H1 (cell line): Measurements from ENCODE around the gene SLC25A34. TPM values are rescaled to one million over a fixed set of nuclear protein-coding genes. Genes with fewer than 3 reads are reported as not detected.

ENCODE experiments used
- CTCF ChIA-PET: fragments of 300-600 bp; sonication (Branson Sonifier 250); formaldehyde crosslinking; loops from one replicate; lab custom pipeline; 2021; ENCODE audit not compliant: partially characterized antibody; lab: Charles Lee
- POLR2A ChIA-PET: fragments of 300-600 bp; sonication (Branson Sonifier 250); formaldehyde crosslinking; loops from one replicate; lab custom pipeline; 2021; ENCODE audit warnings: inconsistent platforms; ENCODE audit not compliant: partially characterized antibody; lab: Charles Lee
- DNase-seq, 2 experiments: peaks; one replicate each; pipeline versions ENCODE4 v3.0.0 to v3.0.0-alpha.2; 2010 to 2022; ENCODE audit warnings: low spot score in 2 of 2, low read depth in 1 of 2, mixed read lengths in 1 of 2
- FAIRE-seq: peaks from 2 replicates; lab custom pipeline; 2011; peaks lifted over from hg19 to GRCh38; lab: Jason Lieb, UNC
- H2AFZ ChIP-seq: 2 replicates; pipeline ENCODE4 v1.8.1; 2012; ENCODE audit warnings: low read length, inconsistent platforms
- H2AK5ac ChIP-seq: 2 replicates; pipeline ENCODE4 v1.6.1; 2013; ENCODE audit warnings: low read depth, low read length
- H2BK120ac ChIP-seq: replicated peaks from 2 replicates; pipeline ENCODE3; 2013; ENCODE audit warnings: low read depth, low read length, inconsistent platforms
- H2BK12ac ChIP-seq: 2 replicates; pipeline ENCODE4 v1.6.1; 2013; ENCODE audit warnings: low read depth, low read length
- H2BK15ac ChIP-seq: 2 replicates; pipeline ENCODE4 v1.6.1; 2013; ENCODE audit warnings: low read length
- H2BK20ac ChIP-seq: 2 replicates; pipeline ENCODE4 v1.6.1; 2013; ENCODE audit warnings: low read length
- H2BK5ac ChIP-seq: 2 replicates; pipeline ENCODE4 v1.6.1; 2013; ENCODE audit warnings: low read depth, low read length
- H3K14ac ChIP-seq: 2 replicates; pipeline ENCODE4 v1.6.1; 2013; ENCODE audit warnings: inconsistent platforms; ENCODE audit not compliant: insufficient read length
- H3K18ac ChIP-seq: 2 replicates; pipeline ENCODE4 v1.6.1; 2013; ENCODE audit warnings: low read length; ENCODE audit errors: extremely low read depth
- H3K23ac ChIP-seq: 2 replicates; pipeline ENCODE4 v1.6.1; 2013; ENCODE audit warnings: inconsistent platforms; ENCODE audit not compliant: insufficient read length
- H3K23me2 ChIP-seq: 2 replicates; pipeline ENCODE4 v1.6.1; 2013; ENCODE audit warnings: low read depth, low read length
- H3K27ac ChIP-seq: 2 replicates; pipeline ENCODE4 v1.6.1; 2011; ENCODE audit warnings: low read depth, low read length, inconsistent platforms
- H3K27me3 ChIP-seq, 4 experiments: replicated peaks in 1 of 4; 1 replicate in 1 of 4; 2 replicates in 3 of 4; pipeline versions ENCODE4 v1.6.1 to v1.8.1; 2011 to 2013; ENCODE audit warnings: low read length in 3 of 4, mild to moderate bottlenecking in 3 of 4, inconsistent platforms in 2 of 4, mixed read lengths in 2 of 4, moderate library complexity in 1 of 4; ENCODE audit not compliant: control insufficient read depth in 3 of 4, insufficient read depth in 3 of 4; ENCODE audit errors: extremely low read depth in 1 of 4
- H3K36me3 ChIP-seq, 4 experiments: 2 replicates each; pipeline versions ENCODE4 v1.6.1 to v1.8.1; 2011 to 2013; ENCODE audit warnings: mild to moderate bottlenecking in 4 of 4, low read length in 3 of 4, moderate library complexity in 2 of 4, control low read depth in 1 of 4, inconsistent platforms in 1 of 4; ENCODE audit not compliant: insufficient read depth in 4 of 4, control insufficient read depth in 2 of 4
- H3K4ac ChIP-seq: replicated peaks from 2 replicates; pipeline ENCODE3; 2013; ENCODE audit warnings: low read length, low read depth, mixed read lengths, inconsistent platforms; ENCODE audit not compliant: insufficient read length
- H3K4me1 ChIP-seq, 4 experiments: replicated peaks in 1 of 4; 1 replicate in 1 of 4; 2 replicates in 3 of 4; pipeline versions ENCODE4 v1.6.1 to v1.8.1; 2011 to 2013; ENCODE audit warnings: low read length in 3 of 4, inconsistent platforms in 2 of 4, mixed read lengths in 1 of 4; ENCODE audit not compliant: insufficient read depth in 4 of 4, control insufficient read depth in 3 of 4
- H3K4me2 ChIP-seq, 2 experiments: 2 replicates each; pipeline versions ENCODE4 v1.6.1 to v1.8.1; 2011 to 2013; ENCODE audit warnings: low read depth in 2 of 2, low read length in 2 of 2, control low read depth in 1 of 2, inconsistent platforms in 1 of 2, mild to moderate bottlenecking in 1 of 2; ENCODE audit not compliant: insufficient read depth in 1 of 2
- H3K4me3 ChIP-seq, 4 experiments: fragments of 200-600, 300-600 bp in 1 of 4; sonication (generic), shearing (Covaris generic), sonication (Bioruptor Twin) in 1 of 4; 2 replicates each; pipeline versions ENCODE4 v1.5.1 to v1.8.1; 2011 to 2016; ENCODE audit warnings: low read length in 4 of 4, low read depth in 3 of 4, control low read depth in 2 of 4, inconsistent platforms in 2 of 4, mild to moderate bottlenecking in 2 of 4, mixed read lengths in 1 of 4, moderate library complexity in 1 of 4; ENCODE audit not compliant: insufficient read depth in 2 of 4; ENCODE audit errors: extremely low read depth in 1 of 4
- H3K56ac ChIP-seq: replicated peaks from 2 replicates; pipeline ENCODE3; 2013; ENCODE audit warnings: low read depth, mild to moderate bottlenecking, mixed read lengths, low read length, inconsistent platforms; ENCODE audit not compliant: insufficient read length
- H3K79me1 ChIP-seq: 2 replicates; pipeline ENCODE4 v1.6.1; 2013; ENCODE audit warnings: low read depth, low read length, control low read depth
- H3K79me2 ChIP-seq, 2 experiments: 2 replicates each; pipeline versions ENCODE4 v1.6.1 to v1.8.1; 2012 to 2013; ENCODE audit warnings: low read length in 2 of 2, mild to moderate bottlenecking in 2 of 2, inconsistent platforms in 1 of 2; ENCODE audit not compliant: insufficient read depth in 2 of 2, control insufficient read depth in 1 of 2
- H3K9ac ChIP-seq, 4 experiments: replicated peaks in 1 of 4; 1 replicate in 1 of 4; 2 replicates in 3 of 4; pipeline versions ENCODE4 v1.6.1 to v1.8.1; 2011 to 2013; ENCODE audit warnings: low read depth in 3 of 4, low read length in 3 of 4, control low read depth in 2 of 4, mild to moderate bottlenecking in 2 of 4, moderate library complexity in 2 of 4, inconsistent platforms in 1 of 4; ENCODE audit errors: extremely low read depth in 1 of 4
- H3K9me3 ChIP-seq, 2 experiments: 2 replicates each; pipeline versions ENCODE4 v1.6.1 to v1.8.1; 2012 to 2013; ENCODE audit warnings: mild to moderate bottlenecking in 2 of 2, moderate library complexity in 2 of 2, control low read depth in 1 of 2, inconsistent platforms in 1 of 2, low read depth in 1 of 2, low read length in 1 of 2, mixed read lengths in 1 of 2; ENCODE audit not compliant: insufficient read depth in 2 of 2
- H4K20me1 ChIP-seq, 2 experiments: replicated peaks in 1 of 2; 2 replicates each; pipeline versions ENCODE3 to v1.8.1; 2011 to 2013; ENCODE audit warnings: inconsistent platforms in 2 of 2, low read length in 2 of 2, mild to moderate bottlenecking in 1 of 2; ENCODE audit not compliant: insufficient read depth in 2 of 2, control insufficient read depth in 1 of 2
- H4K5ac ChIP-seq: 2 replicates; pipeline ENCODE4 v1.6.1; 2013; ENCODE audit warnings: low read length, low read depth, mixed read lengths, inconsistent platforms; ENCODE audit not compliant: insufficient read length
- H4K8ac ChIP-seq: 2 replicates; pipeline ENCODE4 v1.8.0; 2013; ENCODE audit warnings: mild to moderate bottlenecking, moderate library complexity, low read length, inconsistent platforms; ENCODE audit not compliant: insufficient read depth; ENCODE audit errors: extremely low read depth
- H4K91ac ChIP-seq: replicated peaks from 2 replicates; pipeline ENCODE3; 2013; ENCODE audit warnings: low read length, mixed read lengths, inconsistent platforms; ENCODE audit not compliant: insufficient read length
- EP300 ChIP-seq, 2 experiments: IDR thresholded peaks; 1 replicate in 1 of 2; 2 replicates in 1 of 2; pipeline ENCODE4 v1.6.1; 2011 to 2012; ENCODE audit warnings: low read depth in 2 of 2, low read length in 2 of 2, mild to moderate bottlenecking in 2 of 2, borderline replicate concordance in 1 of 2, inconsistent platforms in 1 of 2, moderate library complexity in 1 of 2
- KDM1A ChIP-seq: fragments of 200-600, 300-600 bp; sonication (generic); IDR thresholded peaks from 2 replicates; pipeline ENCODE4 v1.7.1; 2016; ENCODE audit warnings: mild to moderate bottlenecking, low read length, borderline replicate concordance
- SP1 ChIP-seq: IDR thresholded peaks from 2 replicates; pipeline ENCODE4 v1.6.1; 2011; ENCODE audit warnings: low read depth, low read length
- TBP ChIP-seq: IDR thresholded peaks from 2 replicates; pipeline ENCODE4 v1.6.1; 2011; ENCODE audit warnings: low read depth, low read length, improper control_type of control experiment
- WGBS, 2 experiments: shearing (Covaris generic) in 1 of 2; methylation state at CpG; one replicate each; pipeline versions ENCODE4 v1.1.6 to v1.1.7; 2013 to 2015; ENCODE audit warnings: low lambda C conversion rate in 2 of 2, mixed read lengths in 2 of 2, inconsistent platforms in 1 of 2, low coverage in 1 of 2, missing lambda C conversion rate in 1 of 2; ENCODE audit not compliant: insufficient replicate concordance in 2 of 2, insufficient coverage in 1 of 2, insufficient read length in 1 of 2; ENCODE audit errors: extremely low coverage in 1 of 2, missing lambda C conversion rate in 1 of 2; 5-methylcytosine and 5-hydroxymethylcytosine counted together
- polyA plus RNA-seq, 7 experiments: library from polyadenylated mRNA; depleted of rRNA in 3 of 7; stranded (reverse) in 5 of 7; unstranded in 2 of 7; fragments of >200 nt in 5 of 7; fragments of 200-250 nt in 2 of 7; gene quantifications; 1 replicate in 5 of 7; 2 replicates in 1 of 7; 4 replicates in 1 of 7; pipeline versions ENCODE4 v1.2.1 to v1.2.3, GENCODE V29; 2011 to 2013; ENCODE audit warnings: missing spikeins in 2 of 7, mixed read lengths in 2 of 7
- total RNA-seq: library from RNA; stranded (reverse); fragmentation: NEBNext Ultra II Directional; extraction: Animal tissue kit (Norgen Biotek cat#: 25700); gene quantifications from 2 replicates; pipeline ENCODE4 v1.2.1, GENCODE V29; 2021
- TF ChIP-seq, protein P1 (sequence below): IDR thresholded peaks from 2 replicates; pipeline ENCODE4 v1.6.1; 2011; ENCODE audit warnings: low read length, improper control_type of control experiment

SLC25A34 gene
- total and polyA plus RNA-seq, 2 of the 8 experiments (the other 6 are each of a cell fraction or from before 2014, with no cell fraction given), result 0.48 to 0.62 TPM

DNA sequence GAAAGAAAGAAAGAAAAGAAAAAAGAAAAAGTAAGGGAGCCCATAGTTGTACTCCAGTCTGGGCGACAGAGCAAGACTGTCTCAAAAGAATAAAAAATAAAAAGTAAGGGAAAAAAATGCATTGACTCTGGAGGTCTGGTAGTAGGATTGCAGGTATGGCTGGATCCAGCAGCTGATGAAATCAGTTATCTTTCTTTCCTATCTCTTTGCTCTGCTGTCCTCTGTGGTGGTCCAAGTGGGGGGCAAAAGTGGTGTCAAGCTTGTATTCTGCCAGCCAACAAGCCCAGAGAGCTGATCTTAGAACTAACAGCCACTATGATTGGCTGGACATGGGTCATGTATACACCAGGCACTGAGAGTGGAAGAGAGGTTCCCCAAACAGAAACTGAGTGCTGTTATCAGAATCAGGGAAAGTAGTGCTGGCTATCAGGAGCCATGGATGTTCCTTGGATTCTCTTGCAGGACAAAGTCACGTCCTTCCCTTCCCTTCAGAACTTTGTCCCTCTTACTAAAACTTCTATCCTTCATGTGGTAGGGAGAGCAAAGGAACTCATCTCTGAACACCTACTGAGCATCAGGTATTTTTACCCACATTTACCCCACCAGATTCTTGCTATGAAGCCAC, 19.1 kb downstream of the SLC25A34 start:
- Histone ChIP-seq H3K4me3 (no peak overlapping the region), H3K79me1 (peaks cover 3% of the 10 kb centered on the region; the same call in 1 of the 2 replicates), H3K4me1 (peaks cover 14 to 30% (median 23%) of the 10 kb centered on the region in 4 experiments), H2AFZ (no peak overlapping the region), H4K5ac (no peak overlapping the region), H3K27ac (no peak overlapping the region), H3K56ac (no peak overlapping the region), H4K91ac (no peak overlapping the region), H3K23ac (no peak overlapping the region), H3K4ac (no peak overlapping the region), H2BK20ac (0 out of 2 replicates have a peak overlapping the region, but pooled peaks have one; percentile 48), H2BK5ac (no peak overlapping the region), H3K18ac (no peak overlapping the region), H3K4me2 (no peak overlapping the region), H3K79me2 (peaks cover 0 to 13% of the 10 kb centered on the region in 2 experiments; a peak in 1 of 4 replicates), H2AK5ac (no peak overlapping the region), H2BK120ac (no peak overlapping the region), H2BK15ac (peak overlapping the region; percentile 83; the same call in 1 of the 2 replicates), H3K9me3 (no peaks in the 10 kb centered on the region), H4K8ac (no peak overlapping the region), H3K9ac (no peak overlapping the region), H2BK12ac (0 out of 2 replicates have a peak overlapping the region, but pooled peaks have one; percentile 52), H3K14ac (no peak overlapping the region), H3K36me3 (no peaks in the 10 kb centered on the region), H3K23me2 (peaks cover 10% of the 10 kb centered on the region; the same call in 1 of the 2 replicates), H3K27me3 (no peaks in the 10 kb centered on the region), H4K20me1 (no peaks in the 10 kb centered on the region)
- WGBS, 2 experiments, result 95% methylated on average over 2 of the region's 2 CpGs; no CpG with 5 or more reads in 1 of the 2 experiments
- CTCF ChIA-PET, result interaction anchor here (0.8 to 1.2 kb wide), 3 partner anchors 8 to 36 kb away, joined by 4 to 5 read pairs (median 5); no protein-coding TSS in a partner anchor
- peak; percentile 55 for FAIRE-seq
- POLR2A ChIA-PET, result interaction anchor here (1.6 to 2.4 kb wide), 3 partner anchors 7 to 171 kb away, joined by 3 to 8 read pairs (median 6); partner anchors contain the start of gene TMEM82
- TF ChIP-seq TBP, result no peak
- TF ChIP-seq EP300 (IDR thresholded peaks at IDR 0.05; ENCODE audit: borderline replicate concordance in 1 of 2, low read depth in 2 of 2, low read length in 2 of 2), result no peak
- TF ChIP-seq KDM1A, result peak; percentile 16; the same call in 1 of the 2 replicates
- no peak for TF ChIP-seq SP1
- TF ChIP-seq, protein P1, sequence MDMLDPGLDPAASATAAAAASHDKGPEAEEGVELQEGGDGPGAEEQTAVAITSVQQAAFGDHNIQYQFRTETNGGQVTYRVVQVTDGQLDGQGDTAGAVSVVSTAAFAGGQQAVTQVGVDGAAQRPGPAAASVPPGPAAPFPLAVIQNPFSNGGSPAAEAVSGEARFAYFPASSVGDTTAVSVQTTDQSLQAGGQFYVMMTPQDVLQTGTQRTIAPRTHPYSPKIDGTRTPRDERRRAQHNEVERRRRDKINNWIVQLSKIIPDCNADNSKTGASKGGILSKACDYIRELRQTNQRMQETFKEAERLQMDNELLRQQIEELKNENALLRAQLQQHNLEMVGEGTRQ, result no peak
- no peak for DNase-seq
